GM12873 (cell line): ENCODE results near the gene CDC42.

ENCODE experiments used
- CTCF ChIP-seq: IDR thresholded peaks from 2 replicates; pipeline ENCODE4 v1.5.1; 2012; ENCODE audit warnings: low read depth, mild to moderate bottlenecking, moderate library complexity, low read length, control low read depth; ENCODE audit not compliant: insufficient read depth; ENCODE audit errors: missing control alignments

CDC42 gene

DNA sequence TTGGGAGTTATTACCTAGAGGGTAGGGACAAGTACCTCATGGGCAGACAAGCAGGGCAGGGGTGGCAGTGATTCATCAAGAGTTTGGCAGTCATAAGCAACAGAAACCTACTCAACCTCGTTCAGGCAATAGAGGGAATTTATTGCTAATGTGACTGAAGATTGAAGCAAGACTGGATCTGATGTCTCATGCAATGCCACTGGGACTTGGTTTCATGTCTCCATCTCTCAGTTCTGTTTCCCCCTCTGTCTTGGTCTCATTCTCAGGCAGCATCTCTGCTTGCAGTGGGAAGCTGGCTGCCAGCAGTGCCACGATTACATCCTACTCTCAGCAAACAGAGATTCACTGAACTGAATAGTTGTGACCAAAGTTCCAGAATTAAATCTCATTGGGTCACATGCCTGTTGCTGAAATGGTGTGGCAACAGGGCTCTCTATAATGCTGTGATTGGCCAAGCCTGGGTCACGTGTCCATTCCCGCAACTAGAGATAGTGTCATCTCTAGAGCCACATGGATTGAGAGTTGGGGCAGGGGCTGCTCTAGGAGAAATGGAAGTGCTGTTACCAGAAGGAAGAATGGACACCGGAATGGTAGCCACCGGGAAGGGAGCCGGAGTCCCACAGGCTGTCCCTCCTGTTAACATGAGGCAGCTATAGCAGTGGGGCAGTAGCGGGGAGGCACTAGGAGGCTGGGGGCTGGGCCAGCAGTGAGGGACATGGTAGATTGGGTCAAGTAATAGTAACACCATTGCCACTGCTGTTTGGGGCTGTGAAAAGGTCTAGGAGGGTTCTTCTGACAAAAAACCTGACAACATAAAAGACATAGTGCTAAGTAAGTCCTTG lies 3.9 kb upstream of the CDC42 start:
- TF ChIP-seq CTCF = no peak

DNA sequence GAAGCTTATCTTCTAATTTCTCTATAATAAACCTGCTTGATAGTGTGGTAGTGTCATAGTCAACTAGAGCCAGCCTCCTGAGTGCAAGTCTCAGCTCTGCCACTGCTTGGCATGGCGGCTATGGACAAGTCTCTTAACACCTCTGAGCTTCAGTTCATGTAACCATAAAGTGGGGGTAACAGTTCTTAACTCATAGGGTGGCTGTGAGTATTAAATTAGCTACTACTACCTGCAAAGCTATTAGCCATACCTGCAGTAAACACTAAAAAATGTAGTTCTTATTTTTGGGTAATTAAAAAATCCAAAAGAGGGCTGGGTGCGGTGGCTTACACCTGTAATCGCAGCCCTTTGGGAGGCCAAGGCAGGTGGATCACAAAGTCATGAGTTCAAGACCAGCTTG lies 2.2 kb upstream of the CDC42 start:
- no peak for TF ChIP-seq CTCF

GRCh38 chr1:22051607-22052114 lies 848 bp upstream of the CDC42 start:
- TF ChIP-seq CTCF = no peak

GRCh38 chr1:22053017-22053860 lies 730 bp downstream of the CDC42 start:
- no peak for TF ChIP-seq CTCF

DNA sequence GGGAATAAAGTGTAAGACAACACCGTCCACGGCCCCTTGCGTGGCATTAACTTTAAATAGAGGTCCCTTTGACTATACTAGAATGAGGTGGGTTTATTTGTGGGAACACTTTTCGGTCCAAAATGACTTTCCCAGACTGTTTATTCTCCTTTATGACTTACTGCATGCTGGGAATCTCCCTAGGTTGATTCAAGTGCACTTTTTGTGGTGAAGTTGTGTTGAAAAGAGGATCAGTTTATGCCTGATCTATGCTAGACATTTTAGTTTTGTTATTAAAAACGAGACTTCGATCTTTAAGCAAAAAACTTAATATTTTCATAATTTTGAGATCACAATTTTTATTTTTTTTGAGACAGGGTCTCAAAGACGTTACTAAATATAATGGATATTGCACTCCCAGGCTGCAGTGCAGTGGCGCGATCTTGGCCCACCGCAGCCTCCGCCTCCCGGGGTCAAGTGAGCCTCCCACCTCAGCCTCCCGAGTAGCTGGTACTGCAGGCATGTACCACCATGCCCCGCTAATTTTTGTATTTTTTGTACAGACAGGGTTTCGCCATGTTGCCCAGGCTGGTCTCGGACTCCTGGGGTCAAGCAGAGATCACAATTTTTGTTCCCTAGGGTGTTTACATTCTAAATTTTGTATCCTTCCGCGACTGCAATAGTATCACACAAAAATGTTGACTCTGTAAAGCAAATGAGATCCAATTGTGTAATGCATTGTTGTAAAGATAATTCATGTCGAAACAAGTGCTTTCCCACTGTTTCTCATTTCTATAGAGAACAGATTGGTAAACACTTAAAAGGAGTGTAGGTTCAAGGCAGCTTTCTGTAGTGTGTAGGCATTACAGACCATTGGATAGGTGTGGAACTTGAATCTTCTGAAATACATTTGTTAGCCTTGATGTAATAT lies 1.6 kb downstream of the CDC42 start:
- TF ChIP-seq CTCF = no peak

DNA sequence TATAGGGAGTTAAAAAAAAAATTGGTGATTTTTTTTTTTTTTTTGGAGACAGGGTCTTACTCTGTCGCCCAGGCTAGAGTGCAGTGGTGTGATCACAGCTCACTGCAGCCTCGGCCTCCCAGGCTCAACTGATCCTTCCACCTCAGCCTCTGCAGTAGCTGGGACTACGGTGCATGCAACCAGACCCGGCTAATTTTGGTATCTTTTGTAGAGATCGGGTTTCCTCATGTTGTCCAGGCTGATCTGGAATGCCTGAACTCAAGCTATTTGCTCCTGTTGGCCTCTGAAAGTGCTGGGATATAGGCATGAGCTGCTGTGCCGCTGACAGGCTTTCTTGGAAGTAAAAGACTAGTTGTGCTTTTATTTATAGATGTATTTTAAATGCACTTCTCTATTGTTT lies 3.0 kb downstream of the CDC42 start:
- no peak for TF ChIP-seq CTCF

- no peak for TF ChIP-seq CTCF
Observed at GRCh38 chr1:22056043-22056442, 3.5 kb downstream of the CDC42 start.
